HG03175 (cell line): Measurements from ENCODE around the gene KAZALD1.

Source experiments
- ATAC-seq: cut with Tn5 transposase; IDR thresholded peaks from one replicate; pipeline ENCODE4 v1.9.1; 2021; ENCODE audit warnings: mild to moderate bottlenecking, moderate library complexity; ENCODE audit not compliant: unreplicated experiment

The KAZALD1 gene

GRCh38 chr10:101094121-101094879 is 32.5 kb downstream of the KAZALD1 start:
- ATAC-seq, result no peak

GRCh38 chr10:101095004-101095403 is 33.2 kb downstream of the KAZALD1 start:
- no peak for ATAC-seq

- peak; percentile 69 for ATAC-seq
Measured at GRCh38 chr10:101095550-101096213, 33.9 kb downstream of the KAZALD1 start.

- ATAC-seq, result no peak
Measured at GRCh38 chr10:101096378-101096777, 34.6 kb downstream of the KAZALD1 start.

- ATAC-seq, result no peak
Measured at GRCh38 chr10:101097881-101098280, 36.1 kb downstream of the KAZALD1 start.

GRCh38 chr10:101099901-101100300 is 38.1 kb downstream of the KAZALD1 start:
- ATAC-seq, result no peak

GRCh38 chr10:101101372-101101881 is 39.6 kb downstream of the KAZALD1 start:
- ATAC-seq, result no peak

GRCh38 chr10:101103430-101103829 is 41.6 kb downstream of the KAZALD1 start:
- ATAC-seq, result no peak

GRCh38 chr10:101106351-101106750 is 44.6 kb downstream of the KAZALD1 start:
- ATAC-seq, result no peak

- ATAC-seq, result no peak
Measured at GRCh38 chr10:101107771-101108170, 46.0 kb downstream of the KAZALD1 start.

GRCh38 chr10:101110856-101111523 is 49.2 kb downstream of the KAZALD1 start:
- no peak for ATAC-seq

- ATAC-seq, result no peak
Measured at GRCh38 chr10:101111547-101111946, 49.8 kb downstream of the KAZALD1 start.

- ATAC-seq, result no peak
Measured at GRCh38 chr10:101112799-101113594, 51.2 kb downstream of the KAZALD1 start.

- no peak for ATAC-seq
Measured at GRCh38 chr10:101113890-101114403, 52.2 kb downstream of the KAZALD1 start.

- no peak for ATAC-seq
Measured at GRCh38 chr10:101114646-101115045, 52.9 kb downstream of the KAZALD1 start.
